Measurements from ENCODE around the gene RPS6KA4.

RPS6KA4 gene

GRCh38 chr11:64357904-64358535 is 942 bp upstream of the RPS6KA4 start:
- H3K27ac ChIP-seq = peak overlapping the region; percentile 98
- no peak for TF ChIP-seq CTCF (conservative IDR thresholded peaks at IDR 0.05; ENCODE audit: low read depth)
- ChIA-PET POLR2A (ENCODE audit: low non-redundant PET) (interaction anchor here (0.6 to 3.2 kb wide), 3 partner anchors 41 to 48 kb away, joined by 3 to 19 read pairs (median 4); partner anchors contain the start of genes PRDX5 and TRMT112), CTCF (interaction anchor here (0.7 to 1.0 kb wide), 2 partner anchors 15 to 40 kb away, joined by 3 to 7 read pairs; no protein-coding TSS in a partner anchor)
- peak; percentile 93 for DNase-seq (ENCODE audit: low spot score)

- POLR2A ChIA-PET (ENCODE audit: low non-redundant PET) = interaction anchor here (0.6 to 3.2 kb wide), 2 partner anchors 41 to 49 kb away, joined by 4 to 19 read pairs; partner anchors contain the start of genes PRDX5 and TRMT112
- H3K27ac ChIP-seq = peak overlapping the region; percentile 98
- CTCF ChIA-PET = interaction anchor here (0.7 kb wide), 1 partner anchor 16 kb away, joined by 7 read pairs; no protein-coding TSS in a partner anchor
- no peak for TF ChIP-seq CTCF (conservative IDR thresholded peaks at IDR 0.05; ENCODE audit: low read depth)
- no peak for DNase-seq (ENCODE audit: low spot score)
These were observed 441 bp upstream of the RPS6KA4 start for GRCh38 chr11:64358536-64358906.

GRCh38 chr11:64359712-64360445 is 917 bp downstream of the RPS6KA4 start:
- TF ChIP-seq CTCF (conservative IDR thresholded peaks at IDR 0.05; ENCODE audit: low read depth) = peak; percentile 34; the same call in 1 of the 2 replicates
- DNase-seq (ENCODE audit: low spot score) = no peak
- ChIA-PET CTCF (interaction anchor here (0.6 to 0.8 kb wide), 2 partner anchors 567 to 750 kb away, joined by 4 to 6 read pairs; no protein-coding TSS in a partner anchor), POLR2A (ENCODE audit: low non-redundant PET) (interaction anchor here (3.2 kb wide), 1 partner anchor 43 kb away, joined by 19 read pairs; the partner anchor contains the start of genes PRDX5 and TRMT112)
- H3K27ac ChIP-seq = peak overlapping the region; percentile 98

GRCh38 chr11:64360448-64360921 is 1.5 kb downstream of the RPS6KA4 start:
- DNase-seq (ENCODE audit: low spot score) = no peak
- H3K27ac ChIP-seq = peak overlapping the region; percentile 98
- ChIA-PET POLR2A (ENCODE audit: low non-redundant PET) (interaction anchor here (0.6 kb wide), 1 partner anchor 51 kb away, joined by 7 read pairs; no protein-coding TSS in a partner anchor), CTCF (interaction anchor here (0.6 kb wide), 1 partner anchor 1903 kb away, joined by 3 read pairs; no protein-coding TSS in a partner anchor)
- TF ChIP-seq CTCF (conservative IDR thresholded peaks at IDR 0.05; ENCODE audit: low read depth) = no peak

- DNase-seq (ENCODE audit: low spot score) = no peak
- ChIA-PET CTCF (interaction anchor here (0.5 kb wide), 1 partner anchor 197 kb away, joined by 4 read pairs; no protein-coding TSS in a partner anchor), POLR2A (ENCODE audit: low non-redundant PET) (no interaction called here)
- no peak for TF ChIP-seq CTCF (conservative IDR thresholded peaks at IDR 0.05; ENCODE audit: low read depth)
- H3K27ac ChIP-seq = peak overlapping the region; percentile 98
These were observed 2.7 kb downstream of the RPS6KA4 start for GRCh38 chr11:64361659-64362058.

GRCh38 chr11:64362339-64362738 is 3.4 kb downstream of the RPS6KA4 start:
- POLR2A ChIA-PET (ENCODE audit: low non-redundant PET) = no interaction called here
- CTCF ChIA-PET = interaction anchor here (1.1 to 2.0 kb wide), 2 partner anchors 45 to 87 kb away, joined by 3 to 4 read pairs; partner anchors contain the start of genes PRDX5 and TRMT112
- peak overlapping the region; percentile 98 for H3K27ac ChIP-seq
- no peak for TF ChIP-seq CTCF (conservative IDR thresholded peaks at IDR 0.05; ENCODE audit: low read depth)
- DNase-seq (ENCODE audit: low spot score) = no peak

Measured in RWPE1 (cell line).